Omental fat pad (tissue), 4 donors: ENCODE measurements around the gene PFKL. TPM values are rescaled to one million over a fixed set of nuclear protein-coding genes. Genes with fewer than 3 reads are reported as not detected.

Experiments
- ATAC-seq: fragments of 150-250 bp; one replicate; pipeline ENCODE4 v1.9.1; 2016; ENCODE audit warnings: mild to moderate bottlenecking, moderate library complexity; ENCODE audit not compliant: low FRiP score
- DNase-seq: peaks from one replicate; pipeline ENCODE4 v3.0.0-alpha.2; 2019; ENCODE audit warnings: low spot score
- CTCF ChIP-seq, 3 donors: fragments of 450-650 bp; IDR thresholded peaks; one replicate each; pipeline ENCODE4 v1.5.1; 2016 to 2017; ENCODE audit warnings: antibody characterized with exemption in 3 of 3, mild to moderate bottlenecking in 3 of 3, moderate library complexity in 2 of 3
- total RNA-seq, 4 donors: library from RNA; depleted of rRNA; stranded (reverse); fragments of >200 nt; gene quantifications; one replicate each; pipeline ENCODE4 v1.1.0, GENCODE V29; 2016

PFKL gene
- total RNA-seq, 4 donors from 2014 or later = 75.7 to 114 (median 104) TPM

DNA sequence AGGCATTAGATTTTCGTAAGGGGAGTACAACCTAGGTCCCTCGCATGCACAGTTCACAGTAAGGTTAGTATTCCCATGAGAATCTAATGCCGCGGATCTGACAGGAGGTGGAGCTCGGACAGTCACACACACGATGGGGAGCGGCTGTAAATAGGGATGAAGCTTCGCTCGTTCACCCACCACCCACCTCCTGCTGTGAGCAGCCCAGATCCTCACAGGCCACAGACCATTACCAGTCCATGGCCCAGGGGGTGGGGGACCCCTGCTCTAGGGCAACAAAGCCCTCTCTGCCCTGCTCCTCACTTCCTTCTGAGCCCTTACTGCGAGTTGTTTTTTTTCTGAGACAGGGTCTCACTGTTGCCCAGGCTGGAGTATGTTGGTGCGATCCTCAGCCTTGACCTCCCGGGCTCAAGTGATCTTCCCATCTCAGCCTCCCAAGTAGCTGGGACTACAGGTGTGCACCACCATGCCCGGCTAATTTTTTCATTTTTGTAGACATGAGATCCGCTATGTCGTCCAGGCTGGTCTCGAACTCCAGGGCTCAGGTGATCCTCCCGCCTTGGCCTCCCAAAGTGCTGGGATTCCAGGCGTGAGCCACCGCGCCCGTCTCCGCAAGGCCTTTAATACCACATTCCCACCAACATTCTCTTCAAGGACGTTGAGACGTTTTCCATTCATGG, 74.9 kb downstream of the PFKL start:
- TF ChIP-seq CTCF (IDR thresholded peaks at IDR 0.05) = no peak
- ATAC-seq (no peak), DNase-seq (no peak)

DNA sequence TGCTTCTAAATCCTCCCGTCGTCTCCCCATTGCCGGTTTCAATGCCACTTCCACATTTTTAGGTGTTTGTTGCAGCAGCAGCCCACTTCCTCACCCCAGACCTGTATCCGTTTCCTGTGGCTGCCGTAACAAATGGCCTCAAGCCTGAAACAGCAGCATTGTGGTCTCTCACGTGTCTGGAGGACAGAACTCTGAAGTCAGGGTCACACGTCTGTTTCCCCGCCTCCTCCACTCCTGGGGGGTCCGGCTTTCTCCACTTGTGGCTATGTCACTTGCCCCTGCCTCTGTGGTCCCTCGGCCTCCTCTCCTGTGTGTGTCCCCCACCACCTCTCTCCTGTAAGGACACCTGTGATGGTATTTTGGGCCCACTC, 75.4 kb downstream of the PFKL start:
- ATAC-seq = no peak
- DNase-seq = no peak
- no peak for TF ChIP-seq CTCF (IDR thresholded peaks at IDR 0.05)

GRCh38 chr21:44375761-44376241, 75.9 kb downstream of the PFKL start:
- DNase-seq (no peak), ATAC-seq (no peak)
- no peak for TF ChIP-seq CTCF (IDR thresholded peaks at IDR 0.05)

- TF ChIP-seq CTCF (IDR thresholded peaks at IDR 0.05) = no peak
- ATAC-seq = no peak
- no peak for DNase-seq
Measured at GRCh38 chr21:44376606-44377005, 76.8 kb downstream of the PFKL start.

Other genes with a start within 250 kb of the PFKL start
- gene PWP2, start 192.7 kb upstream of the PFKL start, total RNA-seq = 10 to 100 TPM in 2 of 4 donors, 1 to 10 TPM in 2; 5.3 to 17.2 (median 11.3) TPM
- 10 to 100 TPM in 3 of 4 donors, 1 to 10 TPM in 1; 8.7 to 50.8 (median 15.2) TPM for gene GATD3, start 166.4 kb upstream of the PFKL start, total RNA-seq
- 1 to 10 TPM; 1.7 to 9.1 (median 3.7) TPM for gene ICOSLG, start 59.1 kb upstream of the PFKL start, total RNA-seq
- not detected for gene DNMT3L, start 38.2 kb upstream of the PFKL start, total RNA-seq
- gene AIRE, start 14.2 kb upstream of the PFKL start, total RNA-seq = under 1 TPM in 1 of 4 donors, not detected in 3; 0.12 TPM
- 10 to 100 TPM; 18.5 to 35.3 (median 23.6) TPM for gene CFAP410, start 39.3 kb downstream of the PFKL start, total RNA-seq
- gene TRPM2, start 53.6 kb downstream of the PFKL start, total RNA-seq = 1 to 10 TPM; 3.9 to 9.3 (median 6.6) TPM
- 1 to 10 TPM; 1.4 to 4.4 (median 3.6) TPM for gene LRRC3, start 155.5 kb downstream of the PFKL start, total RNA-seq
- gene KRTAP10-1, start 240.1 kb downstream of the PFKL start, total RNA-seq = not detected